ENCODE results near the gene FASTKD2.

Gene FASTKD2

GRCh38 chr2:206721256-206721920 lies 44.0 kb upstream of the FASTKD2 start:
- H3K36me3 ChIP-seq (ENCODE audit: insufficient read depth, low read length), result no peaks in the 10 kb centered on the region
- TF ChIP-seq EZH2 (IDR thresholded peaks at IDR 0.05; ENCODE audit: borderline replicate concordance, low read length), result no peak
- TF ChIP-seq, protein P1, sequence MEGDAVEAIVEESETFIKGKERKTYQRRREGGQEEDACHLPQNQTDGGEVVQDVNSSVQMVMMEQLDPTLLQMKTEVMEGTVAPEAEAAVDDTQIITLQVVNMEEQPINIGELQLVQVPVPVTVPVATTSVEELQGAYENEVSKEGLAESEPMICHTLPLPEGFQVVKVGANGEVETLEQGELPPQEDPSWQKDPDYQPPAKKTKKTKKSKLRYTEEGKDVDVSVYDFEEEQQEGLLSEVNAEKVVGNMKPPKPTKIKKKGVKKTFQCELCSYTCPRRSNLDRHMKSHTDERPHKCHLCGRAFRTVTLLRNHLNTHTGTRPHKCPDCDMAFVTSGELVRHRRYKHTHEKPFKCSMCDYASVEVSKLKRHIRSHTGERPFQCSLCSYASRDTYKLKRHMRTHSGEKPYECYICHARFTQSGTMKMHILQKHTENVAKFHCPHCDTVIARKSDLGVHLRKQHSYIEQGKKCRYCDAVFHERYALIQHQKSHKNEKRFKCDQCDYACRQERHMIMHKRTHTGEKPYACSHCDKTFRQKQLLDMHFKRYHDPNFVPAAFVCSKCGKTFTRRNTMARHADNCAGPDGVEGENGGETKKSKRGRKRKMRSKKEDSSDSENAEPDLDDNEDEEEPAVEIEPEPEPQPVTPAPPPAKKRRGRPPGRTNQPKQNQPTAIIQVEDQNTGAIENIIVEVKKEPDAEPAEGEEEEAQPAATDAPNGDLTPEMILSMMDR (IDR thresholded peaks at IDR 0.05; ENCODE audit: low read length), result no peak

DNA sequence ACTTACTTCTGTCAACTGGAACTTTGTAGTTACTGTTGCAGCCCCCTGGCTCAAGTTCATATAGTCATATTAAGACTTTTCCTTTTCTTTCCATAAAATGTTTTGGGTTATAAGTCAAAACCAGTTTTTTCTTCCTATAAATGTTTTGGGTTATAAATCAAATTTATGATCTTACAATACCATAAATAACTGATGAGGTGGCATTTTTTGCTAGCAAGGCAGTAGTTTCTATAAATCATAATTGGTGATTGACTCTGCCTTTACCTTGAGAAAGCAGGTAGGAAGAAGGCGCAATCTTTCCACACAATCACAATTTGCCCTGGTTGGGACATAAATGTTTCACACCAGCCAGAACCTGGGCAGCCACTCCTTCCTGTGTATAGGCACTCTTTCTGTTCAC lies 42.1 kb upstream of the FASTKD2 start:
- no peaks in the 10 kb centered on the region for H3K4me1 ChIP-seq (ENCODE audit: insufficient read depth, low read length, severe bottlenecking)
- H3K4me3 ChIP-seq (ENCODE audit: low read depth, low read length, poor library complexity, severe bottlenecking), result no peak overlapping the region
- no peaks in the 10 kb centered on the region for H3K9me3 ChIP-seq (ENCODE audit: low read length)
- H3F3A ChIP-seq (ENCODE audit: insufficient read depth, low read length), result no peaks in the 10 kb centered on the region
- no peak overlapping the region for H2AFZ ChIP-seq (ENCODE audit: low read length)
- H3K36me3 ChIP-seq (ENCODE audit: insufficient read depth, low read length), result no peaks in the 10 kb centered on the region
- no peaks in the 10 kb centered on the region for H3K27me3 ChIP-seq (ENCODE audit: insufficient read depth, low read length)
- H3K4me2 ChIP-seq (ENCODE audit: low read length), result no peak overlapping the region
- H4K20me1 ChIP-seq (ENCODE audit: insufficient read depth, low read length), result no peaks in the 10 kb centered on the region
- H3K9ac ChIP-seq (ENCODE audit: low read length), result no peak overlapping the region
- H3K9me2 ChIP-seq (ENCODE audit: low read depth, low read length), result no peaks in the 10 kb centered on the region
- TF ChIP-seq EZH2 (IDR thresholded peaks at IDR 0.05; ENCODE audit: borderline replicate concordance, low read length), result no peak
- TF ChIP-seq, protein P1 (IDR thresholded peaks at IDR 0.05; ENCODE audit: low read length), result no peak
- H3K27ac ChIP-seq (ENCODE audit: low read depth, low read length, poor library complexity, severe bottlenecking), result no peak overlapping the region
- no peaks in the 10 kb centered on the region for H3K79me2 ChIP-seq (ENCODE audit: insufficient read depth, low read length)

More at GRCh38 chr2:206721256-206721920, 44.0 kb upstream of the FASTKD2 start:
- no peak overlapping the region for H3K4me3 ChIP-seq (ENCODE audit: low read depth, low read length, poor library complexity, severe bottlenecking)
- H3K9me3 ChIP-seq (ENCODE audit: low read length), result no peaks in the 10 kb centered on the region
- no peaks in the 10 kb centered on the region for H3K9me2 ChIP-seq (ENCODE audit: low read depth, low read length)
- no peak overlapping the region for H3K4me2 ChIP-seq (ENCODE audit: low read length)
- H4K20me1 ChIP-seq (ENCODE audit: insufficient read depth, low read length), result no peaks in the 10 kb centered on the region
- H3K9ac ChIP-seq (ENCODE audit: low read length), result no peak overlapping the region
- no peak overlapping the region for H2AFZ ChIP-seq (ENCODE audit: low read length)
- no peak overlapping the region for H3K27ac ChIP-seq (ENCODE audit: low read depth, low read length, poor library complexity, severe bottlenecking)
- no peaks in the 10 kb centered on the region for H3K27me3 ChIP-seq (ENCODE audit: insufficient read depth, low read length)
- H3K79me2 ChIP-seq (ENCODE audit: insufficient read depth, low read length), result no peaks in the 10 kb centered on the region
- no peaks in the 10 kb centered on the region for H3K4me1 ChIP-seq (ENCODE audit: insufficient read depth, low read length, severe bottlenecking)
- no peaks in the 10 kb centered on the region for H3F3A ChIP-seq (ENCODE audit: insufficient read depth, low read length)

DNA sequence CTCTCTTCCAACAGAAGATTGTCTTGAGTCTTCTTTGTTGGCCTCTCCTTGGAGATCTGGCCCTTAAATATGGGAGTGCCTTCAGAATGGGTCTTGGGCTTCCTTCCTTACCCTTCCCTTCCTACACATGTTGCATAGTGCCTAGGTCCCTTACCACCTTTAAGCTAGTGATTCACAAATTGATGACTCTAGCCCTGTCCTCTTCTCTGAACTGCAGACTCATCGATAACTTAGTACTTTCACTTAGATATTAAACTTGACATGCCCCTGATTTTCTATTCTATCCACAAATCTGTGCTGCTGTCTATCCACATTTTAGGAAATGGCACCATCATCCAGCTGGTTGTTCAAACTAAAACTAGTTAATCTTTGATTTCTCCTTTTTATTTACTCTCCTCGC lies 38.1 kb upstream of the FASTKD2 start:
- no peak overlapping the region for H3K27ac ChIP-seq (ENCODE audit: low read depth, low read length, poor library complexity, severe bottlenecking)
- no peaks in the 10 kb centered on the region for H3K36me3 ChIP-seq (ENCODE audit: insufficient read depth, low read length)
- no peaks in the 10 kb centered on the region for H3K9me3 ChIP-seq (ENCODE audit: low read length)
- H3K4me2 ChIP-seq (ENCODE audit: low read length), result no peak overlapping the region
- H3K9ac ChIP-seq (ENCODE audit: low read length), result no peak overlapping the region
- H3K79me2 ChIP-seq (ENCODE audit: insufficient read depth, low read length), result no peaks in the 10 kb centered on the region
- H3K9me2 ChIP-seq (ENCODE audit: low read depth, low read length), result no peaks in the 10 kb centered on the region
- H4K20me1 ChIP-seq (ENCODE audit: insufficient read depth, low read length), result no peaks in the 10 kb centered on the region
- TF ChIP-seq, protein P1 (IDR thresholded peaks at IDR 0.05; ENCODE audit: low read length), result no peak
- no peak for TF ChIP-seq EZH2 (IDR thresholded peaks at IDR 0.05; ENCODE audit: borderline replicate concordance, low read length)
- H2AFZ ChIP-seq (ENCODE audit: low read length), result no peak overlapping the region
- H3K4me1 ChIP-seq (ENCODE audit: insufficient read depth, low read length, severe bottlenecking), result no peaks in the 10 kb centered on the region
- H3F3A ChIP-seq (ENCODE audit: insufficient read depth, low read length), result no peaks in the 10 kb centered on the region
- H3K27me3 ChIP-seq (ENCODE audit: insufficient read depth, low read length), result no peaks in the 10 kb centered on the region
- no peak overlapping the region for H3K4me3 ChIP-seq (ENCODE audit: low read depth, low read length, poor library complexity, severe bottlenecking)

All from OCI-LY1 (cell line).